OCI-LY1 (cell line): ENCODE data around the gene LIMS1.
A peak's percentile ranks its signal among the peaks of the same experiment; 100 is the strongest.

Source experiments
- H2AFZ ChIP-seq: fragments of 200-600 bp; sonication (generic), shearing (Covaris generic); 2 replicates; pipeline ENCODE4 v1.6.0; 2014; ENCODE audit warnings: antibody characterized with exemption, mild to moderate bottlenecking, low read length
- H3F3A ChIP-seq: fragments of 200-600 bp; sonication (generic), shearing (Covaris generic); 2 replicates; pipeline ENCODE4 v1.6.0; 2014; ENCODE audit warnings: mild to moderate bottlenecking, antibody characterized with exemption, low read length, moderate library complexity; ENCODE audit not compliant: insufficient read depth
- H3K27ac ChIP-seq: fragments of 200-600 bp; sonication (generic); 2 replicates; pipeline ENCODE4 v1.5.1; 2014; ENCODE audit warnings: low read length, mixed run types, mild to moderate bottlenecking, low read depth; ENCODE audit not compliant: poor library complexity, severe bottlenecking
- H3K27me3 ChIP-seq: fragments of 200-600 bp; sonication (generic); 2 replicates; pipeline ENCODE4 v1.6.0; 2014; ENCODE audit warnings: antibody characterized with exemption, mild to moderate bottlenecking, low read length, moderate library complexity; ENCODE audit not compliant: insufficient read depth
- H3K36me3 ChIP-seq: fragments of 200-600 bp; sonication (generic); 2 replicates; pipeline ENCODE4 v1.6.1; 2014; ENCODE audit warnings: mild to moderate bottlenecking, antibody characterized with exemption, low read length, moderate library complexity, mixed read lengths; ENCODE audit not compliant: insufficient read depth
- H3K4me1 ChIP-seq: fragments of 200-600 bp; sonication (generic); 2 replicates; pipeline ENCODE4 v1.5.1; 2014; ENCODE audit warnings: mild to moderate bottlenecking, low read length, moderate library complexity; ENCODE audit not compliant: insufficient read depth, severe bottlenecking
- H3K4me2 ChIP-seq: fragments of 200-600 bp; sonication (generic), shearing (Covaris generic); 2 replicates; pipeline ENCODE4 v1.6.1; 2014; ENCODE audit warnings: low read length
- H3K4me3 ChIP-seq: fragments of 200-600 bp; sonication (generic); 2 replicates; pipeline ENCODE4 v1.5.1; 2014; ENCODE audit warnings: low read length, low read depth, mild to moderate bottlenecking, mixed read lengths; ENCODE audit not compliant: poor library complexity, severe bottlenecking
- H3K79me2 ChIP-seq: fragments of 200-600 bp; shearing (Covaris generic); 2 replicates; pipeline ENCODE4 v1.6.1; 2016; ENCODE audit warnings: mixed run types, low read length, mixed read lengths; ENCODE audit not compliant: insufficient read depth
- H3K9ac ChIP-seq: fragments of 200-600 bp; sonication (generic), shearing (Covaris generic); 2 replicates; pipeline ENCODE4 v1.6.1; 2014; ENCODE audit warnings: mild to moderate bottlenecking, low read length, mixed read lengths
- H3K9me2 ChIP-seq: fragments of 200-600 bp; sonication (generic), shearing (Covaris generic); 2 replicates; pipeline ENCODE4 v1.6.1; 2014; ENCODE audit warnings: low read depth, mild to moderate bottlenecking, low read length, mixed read lengths
- H3K9me3 ChIP-seq: fragments of 200-600 bp; shearing (Covaris generic); 2 replicates; pipeline ENCODE4 v1.6.1; 2014; ENCODE audit warnings: low read length, mixed read lengths
- H4K20me1 ChIP-seq: fragments of 200-600 bp; sonication (generic), shearing (Covaris generic); 2 replicates; pipeline ENCODE4 v1.6.0; 2016; ENCODE audit warnings: mild to moderate bottlenecking, low read length; ENCODE audit not compliant: insufficient read depth
- CTCF ChIP-seq: fragments of 200-600 bp; sonication (generic), shearing (Covaris generic); IDR thresholded peaks from 2 replicates; pipeline ENCODE4 v1.5.1; 2017; ENCODE audit warnings: mild to moderate bottlenecking, antibody characterized with exemption, low read length, moderate library complexity, mixed read lengths
- EZH2 ChIP-seq: fragments of 200-600 bp; sonication (generic), shearing (Covaris generic); IDR thresholded peaks from 2 replicates; pipeline ENCODE4 v1.8.0; 2017; ENCODE audit warnings: borderline replicate concordance, mixed run types, mild to moderate bottlenecking, antibody characterized with exemption, low read length, moderate library complexity, mixed read lengths

LIMS1 gene

GRCh38 chr2:108630567-108631405 lies 96.5 kb downstream of the LIMS1 start:
- H3K9me3 ChIP-seq, result no peaks in the 10 kb centered on the region
- peak overlapping the region; percentile 82 for H3K27ac ChIP-seq
- H3K27me3 ChIP-seq, result no peaks in the 10 kb centered on the region
- H3K4me2 ChIP-seq, result peak overlapping the region; percentile 51; the same call in 1 of the 2 replicates
- peaks cover 99% of the 10 kb centered on the region for H3K4me1 ChIP-seq
- H3K9me2 ChIP-seq, result no peaks in the 10 kb centered on the region
- no peaks in the 10 kb centered on the region for H3F3A ChIP-seq
- H2AFZ ChIP-seq, result no peak overlapping the region
- peak overlapping the region; percentile 6; the same call in 1 of the 2 replicates for H3K9ac ChIP-seq
- H4K20me1 ChIP-seq, result no peaks in the 10 kb centered on the region
- TF ChIP-seq CTCF, result no peak
- peaks cover 3% of the 10 kb centered on the region; the same call in 1 of the 2 replicates for H3K36me3 ChIP-seq
- peaks cover 61% of the 10 kb centered on the region for H3K79me2 ChIP-seq
- peak overlapping the region; percentile 18 for H3K4me3 ChIP-seq

GRCh38 chr2:108632332-108633160 lies 98.3 kb downstream of the LIMS1 start:
- H3K79me2 ChIP-seq, result peaks cover 54% of the 10 kb centered on the region
- peaks cover 3% of the 10 kb centered on the region; the same call in 1 of the 2 replicates for H3K36me3 ChIP-seq
- no peaks in the 10 kb centered on the region for H3K27me3 ChIP-seq
- peak overlapping the region; percentile 6; the same call in 1 of the 2 replicates for H3K9ac ChIP-seq
- H3F3A ChIP-seq, result no peaks in the 10 kb centered on the region
- H3K4me1 ChIP-seq, result peaks cover 99% of the 10 kb centered on the region
- H3K4me2 ChIP-seq, result peak overlapping the region; percentile 51; the same call in 1 of the 2 replicates
- H2AFZ ChIP-seq, result no peak overlapping the region
- H4K20me1 ChIP-seq, result no peaks in the 10 kb centered on the region
- H3K9me3 ChIP-seq, result no peaks in the 10 kb centered on the region
- TF ChIP-seq EZH2, result no peak
- no peak for TF ChIP-seq CTCF
- no peak overlapping the region for H3K4me3 ChIP-seq
- peak overlapping the region; percentile 82 for H3K27ac ChIP-seq
- H3K9me2 ChIP-seq, result no peaks in the 10 kb centered on the region

- Histone ChIP-seq H3K27ac (peak overlapping the region; percentile 82), H3K4me2 (peak overlapping the region; percentile 51; the same call in 1 of the 2 replicates), H4K20me1 (no peaks in the 10 kb centered on the region), H3K9me3 (no peaks in the 10 kb centered on the region), H3K79me2 (peaks cover 52% of the 10 kb centered on the region), H3K27me3 (no peaks in the 10 kb centered on the region), H3F3A (no peaks in the 10 kb centered on the region), H3K4me3 (no peak overlapping the region), H3K36me3 (peaks cover 3% of the 10 kb centered on the region; the same call in 1 of the 2 replicates), H3K9ac (no peak overlapping the region; the same call in 1 of the 2 replicates), H3K4me1 (peaks cover 90% of the 10 kb centered on the region), H2AFZ (no peak overlapping the region), H3K9me2 (no peaks in the 10 kb centered on the region)
- TF ChIP-seq CTCF, result no peak
- TF ChIP-seq EZH2, result no peak
These were observed 99.1 kb downstream of the LIMS1 start for GRCh38 chr2:108633409-108633808.
